HG03196 (cell line): ENCODE measurements around the gene PDZRN4.
"Not testable (repeated sequence)": the region's sequence is repeated elsewhere in the genome, so short reads cannot be mapped to it uniquely, and the experiment has no call there.

Experiments used
- ATAC-seq: cut with Tn5 transposase; IDR thresholded peaks from one replicate; pipeline ENCODE4 v1.9.1; 2021; ENCODE audit not compliant: unreplicated experiment

PDZRN4 gene

DNA sequence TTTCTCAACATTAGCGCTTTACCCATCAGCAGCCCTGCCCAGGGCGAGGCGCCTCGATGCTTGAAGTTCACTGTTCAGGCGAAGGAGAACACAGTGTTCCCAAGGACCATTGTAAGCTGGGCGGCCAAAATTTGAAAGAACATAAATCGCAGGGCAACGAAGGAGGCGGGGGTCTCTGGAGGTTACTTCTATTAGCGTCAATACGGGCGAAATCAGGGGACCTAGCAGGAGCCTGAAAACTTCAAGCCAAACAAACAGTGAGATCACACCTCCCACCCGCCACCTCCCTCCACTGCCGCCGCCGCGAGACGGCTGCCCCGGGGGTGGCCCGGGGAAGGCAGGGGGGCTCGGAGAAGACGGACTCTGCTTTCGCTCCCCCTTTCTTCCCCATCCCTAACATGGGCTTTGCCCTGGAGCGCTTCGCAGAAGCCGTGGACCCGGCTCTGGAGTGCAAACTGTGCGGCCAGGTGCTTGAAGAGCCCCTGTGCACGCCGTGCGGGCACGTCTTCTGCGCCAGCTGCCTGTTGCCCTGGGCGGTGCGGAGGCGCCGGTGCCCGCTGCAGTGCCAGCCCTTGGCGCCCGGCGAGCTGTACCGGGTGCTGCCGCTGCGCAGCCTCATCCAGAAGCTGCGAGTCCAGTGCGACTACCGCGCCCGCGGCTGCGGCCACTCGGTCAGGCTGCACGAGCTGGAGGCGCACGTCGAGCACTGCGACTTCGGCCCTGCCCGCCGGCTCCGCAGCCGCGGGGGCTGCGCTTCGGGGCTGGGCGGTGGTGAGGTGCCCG, at the start of gene PDZRN4:
Gene PDZRN4 (plus strand): TSS at position 263 of the 783 bp plus-strand sequence.
- no peak for ATAC-seq

DNA sequence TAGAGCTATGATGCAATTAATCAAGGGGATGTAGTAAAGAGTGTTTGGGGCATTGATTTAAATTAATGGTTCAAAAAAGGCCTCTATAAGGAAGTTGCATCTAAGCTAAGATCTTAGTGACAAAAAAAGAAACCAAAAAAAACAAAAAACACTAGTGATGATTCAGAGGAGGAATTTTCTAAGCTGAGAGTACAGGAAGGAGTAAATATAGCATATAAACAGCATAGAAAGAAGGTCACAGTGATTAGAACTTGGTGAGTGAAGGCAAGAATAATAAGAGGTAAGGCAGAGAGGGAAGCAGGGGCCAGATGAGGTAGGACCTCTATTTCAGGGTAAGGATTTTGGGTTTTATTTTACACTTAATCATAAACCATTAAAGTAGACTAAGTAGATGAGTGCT, 48.0 kb upstream of the PDZRN4 start:
- ATAC-seq: no peak

DNA sequence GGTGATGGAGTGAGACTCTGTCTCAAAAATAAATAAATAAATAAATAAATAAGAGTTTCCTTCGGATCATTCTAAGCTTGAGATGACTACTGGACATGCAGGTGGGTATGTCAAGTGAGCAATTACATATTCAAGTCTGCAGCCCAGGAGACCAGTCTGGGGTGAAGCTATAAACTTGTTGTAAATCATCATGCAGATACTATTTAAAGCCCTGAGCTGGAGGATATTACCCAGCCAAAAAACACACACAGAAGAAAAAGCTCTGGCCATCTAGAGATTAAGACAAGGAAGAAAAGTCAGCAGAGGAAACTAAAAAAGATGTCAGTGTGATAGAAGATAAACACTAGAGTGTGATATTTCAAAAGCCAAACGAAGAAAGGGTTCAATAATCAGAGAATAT, 47.0 kb upstream of the PDZRN4 start:
- ATAC-seq: no peak

DNA sequence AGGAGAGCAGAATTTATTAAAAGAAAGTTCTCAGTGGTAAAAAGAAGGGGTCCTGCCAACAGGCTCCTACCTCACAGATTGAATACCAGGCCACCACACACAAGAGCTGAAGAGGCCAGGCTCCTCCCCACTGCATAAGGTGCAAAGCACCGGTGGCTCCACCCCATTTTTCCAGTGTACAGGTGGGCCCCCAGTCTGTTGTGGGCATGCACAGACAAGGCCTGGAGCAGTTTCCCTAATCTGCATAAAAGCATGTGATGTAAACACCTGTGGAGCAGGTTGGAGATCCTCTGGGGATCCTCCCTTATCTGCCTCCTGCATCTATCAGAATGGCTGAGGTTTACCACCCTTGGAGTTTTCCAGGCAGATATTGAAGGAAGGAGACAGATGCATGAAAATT, 45.7 kb upstream of the PDZRN4 start:
- no peak for ATAC-seq

DNA sequence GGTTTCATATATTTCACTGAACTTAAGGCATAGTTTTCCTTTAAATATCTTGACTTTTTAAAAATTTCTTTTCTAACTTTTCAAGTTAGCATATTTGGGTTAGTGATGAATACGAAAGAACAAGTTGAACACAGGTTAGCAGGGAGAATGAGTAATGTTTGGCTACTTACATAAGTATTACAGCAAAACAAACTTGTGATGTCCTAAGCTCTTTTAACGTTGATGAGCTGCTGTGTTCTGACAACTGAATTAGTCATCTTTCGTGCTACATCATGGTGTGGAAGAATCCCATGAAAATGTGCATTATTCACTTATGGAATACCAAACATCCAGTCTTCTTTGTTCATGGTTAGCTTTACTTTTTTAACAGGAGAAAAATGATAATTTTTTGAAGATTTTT, 36.3 kb upstream of the PDZRN4 start:
- no peak for ATAC-seq

DNA sequence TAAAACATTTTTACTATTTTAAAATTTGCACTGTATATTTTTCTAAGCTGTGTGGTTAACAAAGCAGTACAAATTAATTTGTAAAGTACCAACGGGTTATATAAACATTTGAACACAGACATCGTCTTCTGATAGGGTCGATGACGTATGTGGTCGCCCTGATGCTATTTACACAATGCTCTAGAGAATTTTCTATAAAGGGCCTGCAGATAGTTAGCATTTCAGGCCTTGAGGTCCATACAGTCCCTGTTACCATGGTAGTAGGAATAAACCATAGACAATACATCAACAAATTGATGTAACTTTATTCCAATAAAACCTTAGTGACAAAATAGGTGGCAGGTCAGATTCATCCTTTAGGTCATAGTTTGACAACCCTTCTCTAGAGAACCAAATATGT, 25.7 kb upstream of the PDZRN4 start:
- ATAC-seq: no peak

DNA sequence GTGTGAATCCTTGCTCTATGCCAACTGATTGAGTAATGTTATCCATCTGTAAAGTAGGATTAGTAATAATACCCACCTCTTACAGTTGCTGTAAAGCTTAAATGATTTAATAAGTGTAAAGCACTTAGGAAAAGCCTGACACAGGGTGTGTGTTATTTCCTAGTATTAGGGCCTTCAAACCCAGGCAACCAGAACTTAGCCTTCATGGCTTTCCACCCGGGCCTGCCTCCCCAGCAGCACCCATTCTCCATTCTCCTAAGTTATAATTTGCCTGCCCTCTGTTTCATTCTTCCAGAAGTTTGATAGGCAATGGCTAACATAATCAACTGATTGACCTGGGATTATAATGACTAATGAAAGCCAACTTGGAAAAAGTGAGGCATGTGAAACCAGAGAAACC, 20.4 kb upstream of the PDZRN4 start:
- no peak for ATAC-seq

DNA sequence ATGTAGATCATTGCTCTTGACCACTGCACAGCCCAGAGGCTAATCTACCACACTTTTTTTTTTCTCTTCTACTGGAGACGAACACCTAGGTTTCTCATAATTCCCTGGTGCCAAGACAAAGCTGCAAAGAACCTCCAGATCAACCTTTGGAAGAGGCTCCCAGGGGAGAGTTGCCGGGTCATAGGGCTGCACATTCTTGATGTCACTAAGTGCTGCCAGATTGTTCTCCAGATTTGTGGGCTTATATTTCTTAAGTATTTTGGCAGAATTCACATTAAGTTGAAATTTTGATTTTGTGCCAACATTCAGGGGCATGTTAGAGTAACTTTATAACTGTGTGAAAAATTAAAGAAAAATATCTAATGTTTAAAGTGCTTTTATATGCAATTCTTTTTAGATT, 13.5 kb upstream of the PDZRN4 start:
- no peak for ATAC-seq

DNA sequence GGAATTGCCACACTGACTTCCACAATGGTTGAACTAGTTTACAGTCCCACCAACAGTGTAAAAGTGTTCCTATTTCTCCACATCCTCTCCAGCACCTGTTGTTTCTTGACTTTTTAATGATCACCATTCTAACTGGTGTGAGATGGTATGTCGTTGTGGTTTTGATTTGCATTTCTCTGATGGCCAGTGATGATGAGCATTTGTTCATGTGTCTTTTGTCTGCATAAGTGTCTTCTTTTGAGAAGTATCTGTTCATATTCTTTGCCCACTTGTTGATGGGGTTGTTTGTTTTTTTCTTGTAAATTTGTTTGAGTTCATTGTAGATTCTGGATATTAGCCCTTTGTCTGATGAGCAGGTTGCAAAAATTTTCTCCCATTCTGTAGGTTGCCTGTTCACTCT, 8.6 kb upstream of the PDZRN4 start:
- not testable (repeated sequence) for ATAC-seq

DNA sequence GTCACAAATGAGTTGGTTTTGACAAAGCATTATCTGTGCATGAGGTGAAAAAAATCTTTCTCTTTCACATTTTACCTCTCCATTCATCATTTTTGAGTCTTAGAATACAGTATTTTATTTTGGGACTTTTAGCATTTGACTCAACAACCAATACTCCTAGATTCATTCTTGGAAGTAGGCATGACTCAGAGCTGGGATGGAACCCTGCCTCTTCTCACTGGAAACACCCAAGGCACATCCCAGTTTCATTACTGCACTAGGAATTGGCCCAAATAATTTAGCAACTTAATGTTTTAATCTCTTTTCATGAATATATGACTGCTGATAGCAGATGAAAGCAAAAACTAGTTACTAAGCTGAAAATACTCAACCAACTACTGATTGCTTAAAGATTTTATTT, 3.3 kb upstream of the PDZRN4 start:
- no peak for ATAC-seq

DNA sequence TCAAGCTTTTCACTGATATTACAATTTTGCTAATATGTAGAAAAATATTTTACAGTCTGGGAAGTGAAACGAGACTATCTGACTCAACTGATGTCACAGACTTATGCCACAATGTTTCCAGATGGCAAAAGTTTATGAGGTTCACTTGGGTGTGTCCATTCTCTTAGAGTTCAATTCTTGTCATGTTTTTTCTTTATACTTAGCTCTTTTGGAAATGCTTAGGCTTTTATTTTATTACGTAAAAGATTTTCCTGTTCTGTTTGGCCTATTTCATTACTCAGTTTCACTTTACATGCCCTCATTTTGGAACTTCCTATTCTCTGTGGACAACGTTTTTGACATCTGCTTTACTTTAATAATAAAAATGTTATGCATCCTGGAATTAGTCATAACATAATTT, 2.1 kb upstream of the PDZRN4 start:
- no peak for ATAC-seq

DNA sequence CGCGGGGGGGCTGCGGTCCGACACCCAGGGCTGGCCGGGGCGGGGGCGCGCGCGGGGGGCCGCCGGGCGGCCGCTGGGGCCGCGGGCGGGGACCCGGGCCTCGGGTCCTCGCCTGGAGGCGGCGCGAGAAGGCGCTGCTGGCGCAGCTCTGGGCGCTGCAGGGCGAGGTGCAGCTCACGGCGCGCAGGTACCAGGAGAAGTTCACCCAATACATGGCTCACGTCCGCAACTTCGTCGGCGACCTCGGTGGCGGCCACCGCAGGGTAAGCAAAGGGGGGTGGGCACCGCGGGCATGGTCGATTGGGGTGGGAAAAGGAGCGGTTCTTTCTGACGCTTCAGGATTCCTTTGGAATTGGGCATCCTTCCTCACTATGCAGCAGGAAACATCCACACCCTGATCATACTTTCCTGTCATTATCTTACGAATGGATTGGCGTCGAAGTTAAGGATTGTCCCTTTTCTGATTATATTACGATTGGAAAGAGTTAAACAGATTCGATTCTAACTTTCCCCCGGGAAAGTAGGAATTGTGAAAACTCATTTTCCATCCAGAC, 798 bp downstream of the PDZRN4 start:
- ATAC-seq: no peak

DNA sequence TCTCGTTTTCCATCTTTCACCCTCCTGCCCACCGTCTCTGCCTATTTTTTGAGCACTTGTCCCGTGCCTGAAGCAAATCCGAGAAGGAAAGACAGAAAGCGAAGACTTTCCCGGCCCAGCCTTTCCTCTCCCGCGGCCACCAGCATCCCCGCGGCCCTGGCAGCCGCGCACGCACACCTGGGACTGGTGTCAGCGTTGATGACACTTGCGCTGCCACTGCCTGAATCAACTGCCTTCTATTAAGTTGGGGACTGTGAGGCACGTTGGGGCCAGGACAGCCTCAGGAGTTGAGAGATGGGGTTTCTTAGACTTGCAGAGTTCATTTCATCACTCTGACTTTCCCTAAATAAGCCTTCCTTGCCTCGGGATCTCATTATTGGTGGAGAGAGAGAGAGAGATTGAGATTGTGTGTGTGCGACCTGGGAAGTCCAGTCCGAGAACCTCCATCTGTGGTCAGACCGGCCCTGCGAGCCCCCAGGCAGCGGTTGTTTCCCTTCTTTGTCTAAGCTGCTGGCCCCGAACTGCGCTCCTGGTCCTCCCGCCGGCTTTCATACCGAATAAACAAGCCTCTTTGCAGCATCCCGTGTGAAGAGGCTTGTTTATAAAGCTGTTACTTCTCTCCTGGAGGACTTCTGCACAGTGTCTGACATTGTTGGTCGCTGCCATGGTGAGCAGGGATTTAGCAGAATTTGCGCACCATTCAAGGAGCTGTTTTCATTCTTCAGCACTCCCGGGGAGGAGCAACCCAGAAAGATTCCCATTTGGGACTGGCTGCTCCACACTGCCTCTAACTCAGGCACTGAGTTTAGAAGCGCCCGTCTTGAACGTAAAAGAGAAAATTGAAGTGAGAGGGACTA, 1.5 kb downstream of the PDZRN4 start:
- ATAC-seq: no peak

DNA sequence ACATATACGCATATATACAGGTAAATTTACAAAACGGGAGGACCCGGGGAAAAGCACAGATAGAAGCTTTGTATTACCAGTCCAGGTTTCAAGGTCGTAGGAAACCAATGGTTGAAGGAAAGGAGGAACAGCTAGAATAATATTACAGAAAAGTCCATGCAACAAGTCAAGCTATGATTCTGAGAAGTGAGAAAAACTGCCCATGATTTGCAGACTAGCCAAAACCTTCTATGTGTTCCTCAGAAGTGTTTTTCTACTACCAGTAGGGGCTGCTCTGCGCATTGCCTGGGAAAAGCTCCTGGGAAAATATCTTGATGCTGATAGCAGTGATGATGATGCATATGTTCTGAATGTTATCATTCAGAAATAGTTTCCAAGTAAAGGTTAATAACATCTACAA, 2.2 kb downstream of the PDZRN4 start:
- no peak for ATAC-seq

DNA sequence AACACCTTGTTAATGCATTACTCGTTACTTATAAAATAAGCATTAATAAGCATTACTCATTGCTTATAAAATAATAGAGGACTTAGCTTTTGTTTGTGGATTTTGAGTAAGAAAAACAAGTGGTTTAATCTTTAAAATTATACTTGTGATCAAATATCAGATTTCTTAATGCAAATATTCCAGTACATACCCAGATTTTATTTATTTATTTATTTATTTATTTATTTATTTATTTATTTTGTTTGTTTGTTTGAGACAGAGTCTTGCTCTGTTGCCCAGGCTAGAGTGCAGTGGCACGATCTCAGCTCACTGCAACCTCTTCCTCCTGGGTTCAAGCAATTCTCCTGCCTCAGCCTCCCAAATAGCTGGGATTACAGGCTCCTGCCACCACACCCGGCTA, 3.4 kb downstream of the PDZRN4 start:
- ATAC-seq: not testable (repeated sequence)

DNA sequence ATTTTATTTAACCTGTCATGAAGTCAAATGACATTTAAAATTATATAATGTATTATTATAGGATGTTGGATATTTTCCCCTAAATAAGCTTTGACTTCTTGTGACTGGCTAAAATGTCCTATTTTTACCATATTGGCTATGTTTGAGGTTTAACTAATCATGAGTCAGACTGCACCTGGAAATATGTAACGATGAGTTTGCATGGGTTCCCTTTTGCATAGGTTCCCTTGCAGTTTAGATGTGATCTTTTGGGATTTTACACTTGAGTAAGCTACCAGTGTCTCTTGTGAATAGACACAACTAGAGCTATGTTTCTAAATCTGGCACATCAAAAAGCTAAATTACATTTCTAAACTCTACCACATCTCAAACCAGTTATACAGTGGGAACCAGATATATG, 5.2 kb downstream of the PDZRN4 start:
- ATAC-seq: no peak

DNA sequence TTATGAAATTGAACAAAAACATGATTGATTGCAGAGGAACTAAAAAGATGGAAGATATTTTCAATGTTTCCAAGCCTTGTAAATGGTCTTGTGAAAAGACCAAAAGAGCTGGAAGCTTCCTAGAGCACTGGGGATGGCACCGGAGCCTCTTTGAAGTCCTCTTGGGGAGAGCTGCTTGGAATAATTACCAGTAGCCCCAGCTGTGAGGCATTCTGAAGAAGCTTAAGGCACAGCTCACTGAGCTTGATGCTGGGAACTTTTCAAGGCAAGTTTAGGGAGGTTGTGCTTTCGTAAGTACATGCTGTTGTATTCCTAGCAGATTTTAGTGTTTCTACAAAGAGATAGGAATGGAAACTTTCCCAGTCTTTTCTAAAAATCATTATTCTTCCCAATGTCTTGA, 13.9 kb downstream of the PDZRN4 start:
- ATAC-seq: no peak

DNA sequence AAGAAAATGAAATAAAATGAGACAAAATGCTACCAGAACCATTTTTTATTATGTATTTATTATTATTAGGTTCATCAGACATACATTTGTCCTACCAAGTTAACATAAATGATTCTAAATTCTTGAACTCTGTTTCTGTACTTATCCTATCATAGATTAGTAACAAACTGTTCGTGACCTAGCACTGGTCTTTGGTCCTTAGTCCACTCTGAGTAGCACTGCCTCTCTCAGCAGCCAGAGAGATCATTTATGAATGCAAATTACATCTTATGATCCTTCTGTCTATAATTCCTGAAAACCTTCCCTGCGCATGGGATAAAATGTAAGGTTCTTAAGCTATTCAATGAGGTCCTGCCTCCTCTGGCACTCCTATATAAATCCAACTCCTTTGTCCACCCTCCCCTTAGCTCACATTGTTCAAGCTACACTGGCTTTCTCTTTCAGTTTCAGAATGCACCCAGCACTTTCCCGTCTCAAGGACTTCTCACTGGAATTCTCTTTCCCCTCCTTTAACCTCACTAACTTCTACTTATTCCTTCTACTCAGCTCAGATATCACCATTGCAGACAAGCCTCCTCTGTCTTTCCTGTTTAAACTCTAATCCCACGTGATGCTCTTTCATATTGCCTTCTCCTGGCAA, 17.1 kb downstream of the PDZRN4 start:
- ATAC-seq: no peak

DNA sequence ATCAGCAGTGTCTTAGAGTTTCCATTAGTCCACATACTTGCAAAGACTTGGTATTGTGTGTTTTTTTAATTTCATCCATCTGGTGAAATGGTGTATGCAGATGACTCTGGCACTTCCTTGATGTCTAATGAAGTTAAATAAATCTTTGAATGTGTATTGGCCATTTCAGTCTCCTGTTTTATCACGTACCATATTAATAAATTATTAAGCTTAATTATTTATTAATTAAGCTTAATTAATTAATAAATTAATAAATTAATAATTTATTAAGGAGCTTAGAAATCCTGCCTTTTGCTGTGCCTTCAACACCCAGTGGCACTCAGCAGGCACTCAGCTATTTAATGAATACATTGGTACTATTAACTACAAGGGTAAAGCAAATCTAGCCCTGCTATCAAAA, 18.2 kb downstream of the PDZRN4 start:
- no peak for ATAC-seq

DNA sequence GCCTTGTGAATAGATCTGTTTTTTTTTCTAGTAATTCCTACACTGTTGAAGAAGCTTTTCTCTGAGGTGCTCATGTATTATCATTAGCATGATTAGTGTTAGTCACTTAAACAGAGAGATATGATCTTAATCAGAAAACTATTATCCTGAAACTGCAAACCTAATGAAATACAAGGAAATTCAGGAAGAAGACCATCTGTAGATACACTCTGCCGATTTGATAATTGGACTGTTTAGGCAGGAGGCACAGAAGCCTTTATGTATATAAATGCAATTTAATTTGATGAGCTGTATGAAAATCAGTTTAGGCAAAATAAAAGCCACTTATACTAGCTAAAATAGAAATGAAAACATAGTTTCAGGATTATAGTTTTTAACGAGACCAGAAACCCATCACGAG, 23.3 kb downstream of the PDZRN4 start:
- no peak for ATAC-seq

DNA sequence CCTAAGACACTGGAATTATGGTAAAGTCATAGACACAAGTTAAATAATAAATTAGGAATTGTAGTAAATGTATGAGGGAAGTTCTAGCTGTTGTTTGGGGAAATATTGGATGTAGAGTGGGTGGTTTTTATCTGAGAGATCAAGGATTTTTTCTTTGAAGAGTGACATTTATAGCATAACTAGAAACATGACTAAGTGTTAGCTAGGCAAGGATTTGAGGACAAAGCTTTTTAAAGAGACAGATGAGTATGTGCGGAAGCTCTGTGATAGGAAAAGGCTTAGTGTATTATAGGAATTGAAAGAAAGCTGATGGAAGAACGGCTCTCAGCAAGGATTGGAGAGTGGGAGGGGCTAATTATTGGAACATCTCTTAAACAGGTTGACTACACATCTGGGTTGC, 24.5 kb downstream of the PDZRN4 start:
- no peak for ATAC-seq

DNA sequence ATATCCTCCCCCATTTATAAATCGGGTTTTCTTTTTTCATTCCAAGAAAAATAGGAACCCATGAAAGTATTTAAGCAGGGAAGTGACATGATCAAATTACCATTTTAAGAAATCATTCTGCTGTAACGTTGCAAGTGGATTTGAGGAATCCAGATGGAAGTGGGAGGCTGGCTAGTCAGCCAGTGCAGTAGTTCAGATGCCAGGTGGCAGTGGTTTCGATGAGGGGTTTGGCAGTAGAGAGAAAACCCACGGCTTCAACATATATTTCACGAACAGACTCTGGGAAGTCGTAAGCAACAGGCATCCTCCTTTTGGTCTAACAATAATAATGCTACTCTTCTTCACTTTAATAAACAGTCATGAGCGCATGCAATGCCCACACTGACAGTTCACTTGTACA, 25.0 kb downstream of the PDZRN4 start:
- no peak for ATAC-seq
